ENCODE measurements around the gene INTS11. TPM values are rescaled to one million over a fixed set of nuclear protein-coding genes. Genes with fewer than 3 reads are reported as not detected.

The INTS11 gene
- total and polyA plus RNA-seq, 2 of the 13 experiments (the other 11 are each of a cell fraction or from before 2014, with no cell fraction given): 52.8 to 94.8 TPM

GRCh38 chr1:1287288-1288110 lies 37.0 kb downstream of the INTS11 start (continued):
- TF ChIP-seq ELK4 (CRISPR knock-in tag; IDR thresholded peaks at IDR 0.05; ENCODE audit: borderline replicate concordance): no peak
- TF ChIP-seq ZNF276 (CRISPR knock-in tag; IDR thresholded peaks at IDR 0.05; ENCODE audit: low read depth): no peak
- TF ChIP-seq MNT (IDR thresholded peaks at IDR 0.05): no peak
- TF ChIP-seq RBAK (CRISPR knock-in tag; IDR thresholded peaks at IDR 0.05): no peak
- TF ChIP-seq KDM1A (CRISPR knock-in tag; IDR thresholded peaks at IDR 0.05): peak; percentile 82
- TF ChIP-seq KIAA2018 (CRISPR knock-in tag; IDR thresholded peaks at IDR 0.05; ENCODE audit: borderline replicate concordance): no peak
- TF ChIP-seq REPIN1 (CRISPR knock-in tag; IDR thresholded peaks at IDR 0.05; ENCODE audit: borderline replicate concordance, low read depth): no peak
- peak; percentile 34; the same call in 1 of the 2 replicates for TF ChIP-seq ZNF280B (CRISPR knock-in tag; IDR thresholded peaks at IDR 0.05; ENCODE audit: borderline replicate concordance)
- no peak for TF ChIP-seq HMGA1 (CRISPR knock-in tag; conservative IDR thresholded peaks at IDR 0.05)
- peak; percentile 87 for TF ChIP-seq ZNF296 (CRISPR knock-in tag; conservative IDR thresholded peaks at IDR 0.05)
- TF ChIP-seq ZBTB44 (CRISPR knock-in tag; IDR thresholded peaks at IDR 0.05): no peak
